ENCODE results near the gene ZNF407. TPM values are rescaled to one million over a fixed set of nuclear protein-coding genes. Genes with fewer than 3 reads are reported as not detected.

The ZNF407 gene
- total RNA-seq, 1 donor from 2014 or later, result 42.9 TPM

DNA sequence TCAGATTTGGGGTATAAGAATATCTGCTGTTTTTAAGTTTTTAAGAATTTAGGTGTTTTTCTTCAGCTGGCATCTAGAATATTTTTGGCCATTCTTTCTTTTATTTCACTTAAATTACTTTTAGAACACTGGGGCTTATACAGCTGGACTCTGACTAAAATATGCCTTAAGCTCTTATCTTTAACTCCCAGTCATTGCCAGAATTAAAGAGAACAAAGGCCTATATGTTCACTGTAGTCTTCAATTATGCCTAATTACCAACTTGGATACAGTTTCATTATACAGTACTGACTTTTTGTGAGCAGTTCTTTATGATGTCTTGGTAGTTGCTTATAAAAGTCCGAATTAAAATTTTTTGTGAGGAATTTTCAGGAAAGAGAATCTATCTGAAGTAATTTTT is 192.8 kb downstream of the ZNF407 start:
- no peak for DNase-seq (ENCODE audit: low spot score)

DNA sequence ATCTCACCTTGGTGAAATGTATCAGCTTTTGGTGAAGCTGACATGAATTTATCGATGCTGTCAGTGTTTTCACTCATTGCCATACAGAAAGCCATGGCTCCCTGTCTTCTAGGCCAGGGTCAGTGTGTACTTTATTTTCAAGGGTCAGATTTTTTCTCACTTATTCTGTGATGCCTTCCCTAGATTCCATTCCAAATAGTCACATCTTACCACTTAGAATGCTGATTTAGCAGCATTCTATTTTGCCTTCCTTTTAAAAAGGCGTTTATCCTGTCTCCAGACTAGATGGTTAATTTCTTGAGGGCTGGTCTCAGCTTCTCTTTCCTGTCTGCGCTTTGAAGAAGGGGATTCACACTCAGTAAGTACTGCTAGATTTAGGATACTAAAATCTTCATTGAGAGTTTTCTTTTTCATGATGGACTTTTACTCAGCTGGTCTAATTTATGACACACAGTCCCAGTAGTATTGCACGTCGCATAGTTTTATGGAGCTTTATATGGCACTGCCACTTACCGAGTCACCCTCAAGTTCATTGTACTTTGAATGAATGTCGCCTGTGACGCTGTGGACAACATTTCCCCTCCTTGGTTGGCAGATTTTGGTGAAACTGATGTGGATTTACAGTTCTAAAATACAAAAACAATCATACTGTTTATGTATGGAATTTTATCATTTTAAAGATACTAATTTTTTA is 194.0 kb downstream of the ZNF407 start:
- DNase-seq (ENCODE audit: low spot score), result no peak

GRCh38 chr18:74793746-74794145 is 196.1 kb downstream of the ZNF407 start:
- DNase-seq (ENCODE audit: low spot score), result no peak

GRCh38 chr18:74795751-74796150 is 198.1 kb downstream of the ZNF407 start:
- no peak for DNase-seq (ENCODE audit: low spot score)

- DNase-seq (ENCODE audit: low spot score), result no peak
Observed at GRCh38 chr18:74796211-74796610, 198.5 kb downstream of the ZNF407 start.

- DNase-seq (ENCODE audit: low spot score), result peak; percentile 70
Observed at GRCh38 chr18:74796841-74797576, 199.3 kb downstream of the ZNF407 start.

GRCh38 chr18:74797577-74798151 is 200.0 kb downstream of the ZNF407 start:
- no peak for DNase-seq (ENCODE audit: low spot score)

DNA sequence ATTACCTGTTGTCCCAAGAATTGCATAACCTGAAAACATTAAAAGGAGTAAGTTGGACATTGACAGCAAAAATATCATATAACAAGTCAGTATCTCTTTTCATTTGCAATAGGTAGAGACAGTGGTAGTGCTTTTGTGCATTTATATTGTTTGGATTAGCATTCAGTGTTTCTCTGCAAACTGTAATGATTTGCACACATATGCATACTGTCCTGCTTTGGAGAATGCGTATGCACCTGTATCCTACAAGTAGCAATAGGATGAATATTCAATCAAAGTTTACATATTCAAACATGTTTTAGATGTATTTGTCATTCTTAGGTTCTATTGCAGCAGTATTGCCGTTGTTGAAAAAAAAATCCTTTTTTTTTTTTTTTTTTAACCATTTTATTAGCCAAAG is 201.9 kb downstream of the ZNF407 start:
- no peak for DNase-seq (ENCODE audit: low spot score)

DNA sequence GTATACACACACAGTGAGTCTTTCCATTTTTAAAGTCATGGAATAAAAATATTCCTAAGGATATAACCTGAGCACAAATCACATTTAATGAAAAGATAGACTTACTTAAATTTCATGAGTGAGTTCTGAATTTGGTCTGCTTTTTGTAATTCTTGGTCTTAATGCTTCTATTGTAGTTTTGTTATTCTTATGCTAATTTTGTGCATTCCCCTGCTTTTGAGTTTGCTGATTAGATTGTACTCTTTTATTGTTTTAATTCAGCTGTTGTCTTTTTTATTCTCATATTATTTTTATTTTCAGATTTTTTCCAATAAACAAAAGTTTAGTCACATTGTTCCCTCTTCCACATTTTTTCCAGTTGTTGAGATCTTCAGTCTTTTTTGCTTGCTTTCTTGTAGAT is 202.4 kb downstream of the ZNF407 start:
- DNase-seq (ENCODE audit: low spot score), result no peak

- DNase-seq (ENCODE audit: low spot score), result no peak
Observed at GRCh38 chr18:74803117-74803516, 205.4 kb downstream of the ZNF407 start.

DNA sequence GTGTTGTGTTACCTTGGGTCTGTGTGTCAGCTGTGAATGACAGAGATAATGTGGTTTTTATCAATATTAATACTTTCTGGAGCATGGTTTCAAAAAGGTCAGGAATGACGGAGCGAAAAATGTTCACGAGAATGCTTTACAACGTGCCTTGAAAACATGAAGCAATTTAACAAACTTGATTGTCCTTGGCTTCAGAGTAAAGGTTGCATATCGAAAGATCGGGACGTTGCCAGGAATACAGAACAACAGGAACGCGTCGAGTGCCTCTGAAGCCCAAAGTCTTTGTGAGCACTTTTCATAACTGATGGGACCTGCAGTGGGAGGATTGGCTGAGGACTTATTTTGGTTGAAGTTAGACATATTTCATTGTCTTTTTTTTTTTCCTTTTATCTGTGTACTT is 206.1 kb downstream of the ZNF407 start:
- no peak for DNase-seq (ENCODE audit: low spot score)

GRCh38 chr18:74804677-74805076 is 207.0 kb downstream of the ZNF407 start:
- no peak for DNase-seq (ENCODE audit: low spot score)

GRCh38 chr18:74806073-74806472 is 208.4 kb downstream of the ZNF407 start:
- DNase-seq (ENCODE audit: low spot score), result no peak

GRCh38 chr18:74806700-74807416 is 209.2 kb downstream of the ZNF407 start:
- DNase-seq (ENCODE audit: low spot score), result peak; percentile 22

GRCh38 chr18:74817576-74817975 is 219.9 kb downstream of the ZNF407 start:
- DNase-seq (ENCODE audit: low spot score), result no peak

DNA sequence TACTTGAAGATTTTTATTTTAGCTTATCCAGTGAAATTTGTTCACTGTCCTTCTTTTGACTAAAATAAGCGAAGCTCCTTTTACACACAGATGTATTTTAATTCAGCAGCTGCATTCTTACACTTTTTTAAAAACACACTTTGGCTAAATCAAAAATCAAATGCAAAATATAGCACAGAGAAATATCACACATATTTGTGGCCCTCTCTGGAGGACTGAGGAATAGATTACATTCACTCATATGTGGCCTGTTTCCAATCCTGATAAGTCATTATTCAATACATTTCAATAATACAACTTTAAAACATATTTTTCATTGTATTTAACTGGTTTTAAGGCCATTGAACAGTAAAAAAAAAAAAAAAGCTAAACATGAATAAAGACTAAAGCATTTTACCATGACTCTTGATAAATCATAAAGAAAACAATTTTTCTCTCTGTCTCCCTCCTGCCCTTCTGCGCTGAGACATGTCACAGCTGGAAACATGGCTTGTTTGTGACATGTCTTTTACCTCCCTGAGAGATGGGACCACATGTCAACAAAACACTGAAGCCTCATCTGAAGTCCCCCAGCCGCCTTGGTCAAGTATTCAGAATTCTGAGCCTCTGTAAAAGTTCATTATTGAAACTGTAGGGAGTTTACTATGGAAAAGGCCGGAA is 221.0 kb downstream of the ZNF407 start:
- no peak for DNase-seq (ENCODE audit: low spot score)

DNA sequence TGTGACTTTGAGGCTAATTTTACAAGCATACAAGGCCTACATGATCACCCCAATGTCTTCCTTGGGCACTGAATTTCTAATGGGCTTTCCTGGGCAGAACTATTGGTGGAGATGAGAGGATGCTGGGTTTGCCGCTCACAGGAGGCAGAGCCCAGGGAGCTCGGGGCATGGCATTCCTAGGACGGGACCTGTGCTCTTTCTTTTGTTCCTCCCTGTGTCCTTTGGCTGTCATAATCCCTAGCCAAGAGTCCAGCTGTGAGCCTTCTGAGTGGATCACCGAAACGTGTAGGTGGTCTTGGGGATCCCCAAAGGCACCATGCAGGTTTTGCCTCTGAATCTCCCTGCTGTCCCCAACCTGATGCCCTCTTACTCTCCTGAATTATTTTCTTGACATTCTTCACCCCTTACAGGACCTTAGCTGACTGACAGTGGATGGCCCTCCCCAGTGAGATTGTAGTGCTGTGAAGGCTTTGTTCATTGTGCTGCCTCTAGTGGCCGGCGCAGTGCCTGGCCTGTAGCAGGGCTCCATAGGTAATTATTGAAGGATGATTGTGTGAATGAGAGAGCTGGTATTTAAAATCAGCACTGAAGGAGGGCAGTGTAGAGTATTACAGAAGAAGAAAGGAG is 221.9 kb downstream of the ZNF407 start:
- DNase-seq (ENCODE audit: low spot score), result no peak

GRCh38 chr18:74820160-74820780 is 222.6 kb downstream of the ZNF407 start:
- DNase-seq (ENCODE audit: low spot score), result no peak

DNA sequence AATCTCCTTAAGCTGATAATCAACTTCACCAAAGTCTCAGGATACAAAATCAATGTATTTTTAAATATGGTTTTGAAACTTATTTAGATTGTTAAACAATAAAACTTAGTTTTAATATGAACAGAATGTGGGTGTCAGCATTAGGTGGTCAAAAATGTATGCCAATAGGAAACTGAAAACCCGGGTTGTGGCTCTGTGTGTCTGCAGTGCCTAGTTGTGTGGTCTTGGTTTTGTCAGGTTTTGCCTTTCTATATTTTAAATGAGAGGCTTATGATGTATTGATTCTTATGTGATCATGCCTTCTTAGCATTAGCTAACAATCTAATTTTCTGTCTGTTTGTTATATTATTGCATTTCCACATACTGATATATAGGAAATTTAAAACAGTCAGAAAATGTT is 227.8 kb downstream of the ZNF407 start:
- no peak for DNase-seq (ENCODE audit: low spot score)

DNA sequence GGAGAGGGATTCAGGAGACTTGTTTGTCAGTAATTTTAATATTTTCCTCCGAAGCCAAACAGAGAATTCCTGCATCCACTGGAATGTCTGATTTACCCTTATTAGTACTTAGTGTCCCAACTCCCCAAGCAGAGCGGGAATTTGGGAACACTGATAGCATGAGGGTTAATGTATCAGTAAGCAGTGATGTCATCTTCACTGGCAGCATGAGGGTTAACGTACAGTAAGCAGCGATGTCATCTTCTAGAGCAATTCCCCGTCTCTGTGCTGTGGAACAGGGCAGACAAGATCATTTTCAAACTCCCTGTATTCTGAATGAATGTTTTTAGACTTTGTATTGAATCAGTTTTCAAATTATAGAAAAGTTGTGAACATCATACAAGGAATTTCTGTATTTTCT is 228.9 kb downstream of the ZNF407 start:
- DNase-seq (ENCODE audit: low spot score), result no peak

GRCh38 chr18:74828200-74828599 is 230.5 kb downstream of the ZNF407 start:
- DNase-seq (ENCODE audit: low spot score), result no peak

Measured in umbilical cord (tissue), 2 donors.